SK-N-SH treated with all-trans-retinoic acid at 6 μM for 48 hours (cell line): Measurements from ENCODE around the gene TSSC4.

Experiments used
- ATAC-seq: fragments of 200-7000 bp; cut with Tn5 transposase; 3 replicates; pipeline ENCODE4 v1.9.1; 2020; ENCODE audit warnings: mild to moderate bottlenecking, moderate library complexity
- BACH2 ChIP-seq: fragments of 250-450 bp; sonication (Bioruptor Pico); IDR thresholded peaks from 2 replicates; pipeline ENCODE4 v1.9.0; 2021; ENCODE audit warnings: mild to moderate bottlenecking, borderline replicate concordance
- CSDC2 ChIP-seq: fragments of 250-450 bp; sonication (Bioruptor Pico); IDR thresholded peaks from 2 replicates; pipeline ENCODE4 v1.5.0; 2020; ENCODE audit warnings: mild to moderate bottlenecking, moderate library complexity
- ESRRG ChIP-seq: fragments of 250-450 bp; sonication (Bioruptor Pico); IDR thresholded peaks from 2 replicates; pipeline ENCODE4 v1.6.1; 2021; ENCODE audit warnings: mild to moderate bottlenecking
- GLIS3 ChIP-seq: fragments of 250-450 bp; sonication (Bioruptor Pico); IDR thresholded peaks from 2 replicates; pipeline ENCODE4 v1.5.0; 2020; ENCODE audit warnings: mild to moderate bottlenecking, moderate library complexity
- ISL1 ChIP-seq: fragments of 250-450 bp; sonication (Bioruptor Pico); IDR thresholded peaks from 2 replicates; pipeline ENCODE4 v2.1.2; 2022; ENCODE audit warnings: mild to moderate bottlenecking, moderate library complexity
- OSR1 ChIP-seq: fragments of 250-450 bp; sonication (Bioruptor Pico); IDR thresholded peaks from 2 replicates; pipeline ENCODE4 v1.8.0; 2022; ENCODE audit warnings: moderate library complexity, mild to moderate bottlenecking, inconsistent platforms
- PPARA ChIP-seq: fragments of 250-450 bp; sonication (Bioruptor Pico); IDR thresholded peaks from 2 replicates; pipeline ENCODE4 v1.5.0; 2020; ENCODE audit warnings: mild to moderate bottlenecking, borderline replicate concordance
- RARB ChIP-seq: fragments of 250-450 bp; sonication (Bioruptor Pico); IDR thresholded peaks from 2 replicates; pipeline ENCODE4 v1.8.0; 2021; ENCODE audit warnings: mild to moderate bottlenecking, moderate library complexity
- SNAI2 ChIP-seq: fragments of 250-450 bp; sonication (Bioruptor Pico); IDR thresholded peaks from 2 replicates; pipeline ENCODE4 v1.5.0; 2020; ENCODE audit warnings: mild to moderate bottlenecking, moderate library complexity
- TCF4 ChIP-seq: fragments of 250-450 bp; sonication (Bioruptor Pico); IDR thresholded peaks from 2 replicates; pipeline ENCODE4 v1.8.0; 2021; ENCODE audit warnings: mild to moderate bottlenecking, moderate library complexity, borderline replicate concordance
- TOX ChIP-seq: fragments of 250-450 bp; sonication (Bioruptor Pico); IDR thresholded peaks from 2 replicates; pipeline ENCODE4 v1.8.0; 2021; ENCODE audit warnings: mild to moderate bottlenecking, moderate library complexity, borderline replicate concordance
- ZC3H10 ChIP-seq: fragments of 250-450 bp; sonication (Bioruptor Pico); IDR thresholded peaks from 2 replicates; pipeline ENCODE4 v1.5.1; 2021; ENCODE audit warnings: mild to moderate bottlenecking, moderate library complexity
- ZFP3 ChIP-seq: fragments of 250-450 bp; sonication (Bioruptor Pico); IDR thresholded peaks from 2 replicates; pipeline ENCODE4 v1.5.0; 2020; ENCODE audit warnings: mild to moderate bottlenecking, moderate library complexity
- ZFP30 ChIP-seq: fragments of 450-650 bp; formaldehyde crosslinking; IDR thresholded peaks from 2 replicates; pipeline ENCODE4 v1.5.0; 2022; ENCODE audit warnings: mild to moderate bottlenecking, moderate library complexity
- ZNF565 ChIP-seq: fragments of 450-650 bp; formaldehyde crosslinking; conservative IDR thresholded peaks from 2 replicates; pipeline ENCODE4 v1.5.0; 2020; ENCODE audit warnings: low read depth, mild to moderate bottlenecking, moderate library complexity
- ZNF70 ChIP-seq: fragments of 450-650 bp; formaldehyde crosslinking; IDR thresholded peaks from 2 replicates; pipeline ENCODE4 v1.5.0; 2020; ENCODE audit warnings: mild to moderate bottlenecking, moderate library complexity
- TF ChIP-seq, protein P1 (sequence below): fragments of 250-450 bp; sonication (Bioruptor Pico); IDR thresholded peaks from 2 replicates; pipeline ENCODE4 v1.8.0; 2020; ENCODE audit warnings: mild to moderate bottlenecking, moderate library complexity, borderline replicate concordance
- TF ChIP-seq, protein P2 (sequence below): fragments of 250-450 bp; sonication (Bioruptor Pico); IDR thresholded peaks from 2 replicates; pipeline ENCODE4 v1.5.0; 2020; ENCODE audit warnings: mild to moderate bottlenecking, moderate library complexity
- TF ChIP-seq, protein P3 (sequence below): fragments of 250-450 bp; sonication (Bioruptor Pico); IDR thresholded peaks from 2 replicates; pipeline ENCODE4 v1.5.1; 2020; ENCODE audit warnings: low read depth, mild to moderate bottlenecking, moderate library complexity
- TF ChIP-seq, protein P4 (sequence below): fragments of 250-450 bp; sonication (Bioruptor Pico); IDR thresholded peaks from 2 replicates; pipeline ENCODE4 v1.5.1; 2021; ENCODE audit warnings: mild to moderate bottlenecking, moderate library complexity

TSSC4 gene

DNA sequence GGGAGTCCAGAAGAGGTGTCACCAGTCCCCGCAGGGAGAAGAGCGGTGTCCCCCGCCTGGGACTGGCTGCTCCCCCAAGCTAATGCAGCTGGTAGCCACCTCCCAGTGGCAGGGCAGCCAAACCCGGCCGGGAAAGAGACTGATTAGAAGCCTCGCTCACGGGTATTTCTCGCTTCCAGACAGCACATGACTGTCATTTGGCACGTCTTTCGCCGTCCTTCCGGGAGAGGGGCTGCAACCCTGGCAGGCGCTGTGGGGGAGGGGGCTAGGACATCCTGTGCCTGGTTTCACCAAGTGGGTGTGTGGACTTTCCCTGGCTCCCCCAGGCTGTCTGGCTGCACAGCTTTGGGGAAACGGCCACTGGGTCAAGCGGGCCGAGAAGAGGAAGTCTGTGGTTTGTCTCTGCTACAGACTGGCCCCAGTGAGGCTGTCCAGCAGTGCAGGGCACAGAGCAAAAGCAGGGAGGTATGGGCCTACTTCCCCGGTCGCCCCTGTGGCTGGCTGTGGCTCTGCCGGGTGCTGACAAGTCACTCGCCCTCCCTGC lies 19.7 kb upstream of the TSSC4 start:
- no peak for TF ChIP-seq TCF4 (CRISPR knock-in tag)
- no peak for TF ChIP-seq ZFP30 (CRISPR knock-in tag)
- no peak for TF ChIP-seq ZFP3 (CRISPR knock-in tag)
- no peak for TF ChIP-seq ZNF565
- TF ChIP-seq, protein P1, sequence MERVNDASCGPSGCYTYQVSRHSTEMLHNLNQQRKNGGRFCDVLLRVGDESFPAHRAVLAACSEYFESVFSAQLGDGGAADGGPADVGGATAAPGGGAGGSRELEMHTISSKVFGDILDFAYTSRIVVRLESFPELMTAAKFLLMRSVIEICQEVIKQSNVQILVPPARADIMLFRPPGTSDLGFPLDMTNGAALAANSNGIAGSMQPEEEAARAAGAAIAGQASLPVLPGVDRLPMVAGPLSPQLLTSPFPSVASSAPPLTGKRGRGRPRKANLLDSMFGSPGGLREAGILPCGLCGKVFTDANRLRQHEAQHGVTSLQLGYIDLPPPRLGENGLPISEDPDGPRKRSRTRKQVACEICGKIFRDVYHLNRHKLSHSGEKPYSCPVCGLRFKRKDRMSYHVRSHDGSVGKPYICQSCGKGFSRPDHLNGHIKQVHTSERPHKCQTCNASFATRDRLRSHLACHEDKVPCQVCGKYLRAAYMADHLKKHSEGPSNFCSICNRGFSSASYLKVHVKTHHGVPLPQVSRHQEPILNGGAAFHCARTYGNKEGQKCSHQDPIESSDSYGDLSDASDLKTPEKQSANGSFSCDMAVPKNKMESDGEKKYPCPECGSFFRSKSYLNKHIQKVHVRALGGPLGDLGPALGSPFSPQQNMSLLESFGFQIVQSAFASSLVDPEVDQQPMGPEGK (CRISPR knock-in tag): no peak
- no peak for TF ChIP-seq PPARA (CRISPR knock-in tag)
- ATAC-seq: no peak

DNA sequence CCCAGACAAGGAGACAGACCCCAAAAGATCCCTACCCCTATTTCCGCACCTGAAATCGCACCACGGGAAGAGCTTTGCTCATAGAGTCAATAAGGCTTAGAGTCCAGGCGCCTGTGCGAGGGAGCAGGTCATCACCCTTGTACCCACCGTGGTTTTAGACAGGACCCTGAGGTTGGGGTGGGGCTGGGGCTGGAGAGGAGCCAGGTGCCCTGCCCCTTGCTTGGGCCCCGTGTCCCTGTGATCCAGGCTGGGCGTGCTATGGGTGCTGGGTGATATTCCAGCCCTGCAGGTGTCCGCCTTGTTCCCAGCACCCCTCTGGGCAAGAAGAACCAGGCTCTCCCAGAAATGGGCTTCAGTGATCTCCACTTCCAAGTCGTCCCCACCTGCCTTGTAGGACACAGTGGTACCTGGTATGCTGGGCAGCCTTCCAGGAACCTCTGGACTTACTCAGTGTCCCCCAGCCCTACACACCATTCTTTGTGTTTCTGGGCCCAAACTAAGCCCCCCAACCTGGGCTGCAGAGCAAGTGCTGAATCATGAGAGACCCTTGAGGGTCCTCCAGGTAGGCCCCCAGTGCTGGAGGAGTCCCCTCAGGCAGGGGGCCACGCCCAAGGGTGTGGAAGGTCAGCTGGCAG lies 18.9 kb upstream of the TSSC4 start:
- no peak for TF ChIP-seq ZNF565
- no peak for TF ChIP-seq ISL1 (CRISPR knock-in tag)
- no peak for TF ChIP-seq BACH2 (CRISPR knock-in tag)
- TF ChIP-seq, protein P2, sequence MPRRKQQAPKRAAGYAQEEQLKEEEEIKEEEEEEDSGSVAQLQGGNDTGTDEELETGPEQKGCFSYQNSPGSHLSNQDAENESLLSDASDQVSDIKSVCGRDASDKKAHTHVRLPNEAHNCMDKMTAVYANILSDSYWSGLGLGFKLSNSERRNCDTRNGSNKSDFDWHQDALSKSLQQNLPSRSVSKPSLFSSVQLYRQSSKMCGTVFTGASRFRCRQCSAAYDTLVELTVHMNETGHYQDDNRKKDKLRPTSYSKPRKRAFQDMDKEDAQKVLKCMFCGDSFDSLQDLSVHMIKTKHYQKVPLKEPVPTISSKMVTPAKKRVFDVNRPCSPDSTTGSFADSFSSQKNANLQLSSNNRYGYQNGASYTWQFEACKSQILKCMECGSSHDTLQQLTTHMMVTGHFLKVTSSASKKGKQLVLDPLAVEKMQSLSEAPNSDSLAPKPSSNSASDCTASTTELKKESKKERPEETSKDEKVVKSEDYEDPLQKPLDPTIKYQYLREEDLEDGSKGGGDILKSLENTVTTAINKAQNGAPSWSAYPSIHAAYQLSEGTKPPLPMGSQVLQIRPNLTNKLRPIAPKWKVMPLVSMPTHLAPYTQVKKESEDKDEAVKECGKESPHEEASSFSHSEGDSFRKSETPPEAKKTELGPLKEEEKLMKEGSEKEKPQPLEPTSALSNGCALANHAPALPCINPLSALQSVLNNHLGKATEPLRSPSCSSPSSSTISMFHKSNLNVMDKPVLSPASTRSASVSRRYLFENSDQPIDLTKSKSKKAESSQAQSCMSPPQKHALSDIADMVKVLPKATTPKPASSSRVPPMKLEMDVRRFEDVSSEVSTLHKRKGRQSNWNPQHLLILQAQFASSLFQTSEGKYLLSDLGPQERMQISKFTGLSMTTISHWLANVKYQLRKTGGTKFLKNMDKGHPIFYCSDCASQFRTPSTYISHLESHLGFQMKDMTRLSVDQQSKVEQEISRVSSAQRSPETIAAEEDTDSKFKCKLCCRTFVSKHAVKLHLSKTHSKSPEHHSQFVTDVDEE: no peak
- ATAC-seq: no peak

DNA sequence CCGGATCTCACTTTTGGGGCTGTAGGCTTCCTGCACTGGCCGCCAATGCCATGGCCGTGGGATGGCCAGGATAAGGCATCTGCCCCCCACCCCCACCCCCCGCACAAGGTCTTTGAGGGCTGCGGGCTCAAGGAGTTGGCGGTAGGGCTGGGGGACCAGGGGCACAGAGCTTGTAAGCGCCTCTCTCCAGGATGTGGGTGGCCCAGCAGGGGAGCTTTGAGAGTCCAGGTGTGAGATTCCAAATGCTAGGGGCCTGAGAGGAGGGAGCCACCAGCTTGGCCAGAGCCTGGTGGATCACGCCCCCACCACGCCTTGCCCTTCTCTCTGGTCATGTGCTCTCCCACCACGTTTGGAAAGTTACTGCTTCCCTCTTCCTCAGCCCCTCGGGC lies 18.4 kb upstream of the TSSC4 start:
- ATAC-seq: no peak
- TF ChIP-seq ZC3H10 (CRISPR knock-in tag): no peak
- TF ChIP-seq ESRRG (CRISPR knock-in tag): no peak

DNA sequence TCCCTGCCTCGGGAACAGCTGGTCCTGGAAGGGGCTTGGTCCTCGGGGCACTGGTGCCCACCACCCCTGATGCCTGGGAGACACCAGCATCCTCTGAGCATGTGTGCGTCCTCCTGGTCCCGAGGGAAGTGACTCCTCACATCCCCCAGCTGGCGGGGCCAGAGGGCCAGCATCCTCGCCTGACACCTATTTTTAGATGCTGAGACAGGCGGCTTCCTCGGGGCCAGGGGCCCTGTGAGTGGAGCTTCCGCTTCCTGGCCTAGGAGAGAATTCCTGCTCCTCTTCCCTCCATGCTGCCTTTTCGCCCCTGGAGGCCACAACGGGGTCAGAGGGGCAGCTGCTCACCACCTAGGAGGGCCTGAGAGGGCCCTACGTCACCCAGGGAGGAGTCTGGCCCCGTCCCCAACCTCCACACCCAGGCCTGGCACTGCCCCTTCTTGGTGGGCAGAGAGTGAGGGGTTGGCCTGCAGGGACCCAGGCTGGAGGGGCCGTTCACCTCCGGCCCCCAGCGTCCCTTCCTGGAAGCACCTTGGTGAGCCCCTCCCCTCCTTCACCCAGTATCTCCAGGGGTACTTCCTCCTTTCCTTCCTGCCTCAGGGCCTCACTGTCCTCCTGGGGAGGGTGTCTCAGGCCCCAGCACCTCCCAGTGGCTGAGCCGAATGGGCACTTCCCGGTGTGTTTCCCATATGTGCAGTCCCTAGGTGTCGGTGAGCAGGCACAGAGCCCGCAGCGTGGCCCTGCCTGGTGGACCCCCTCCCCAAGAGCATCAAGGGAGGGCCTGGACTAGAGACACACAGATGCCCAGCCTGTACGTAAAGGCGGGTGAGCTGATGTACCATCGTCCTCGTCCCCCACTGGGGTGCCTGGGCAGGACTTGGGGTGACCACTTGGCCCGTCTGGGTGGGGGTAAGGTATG lies 17.4 kb upstream of the TSSC4 start:
- TF ChIP-seq CSDC2 (CRISPR knock-in tag) (no peak), ISL1 (CRISPR knock-in tag) (no peak), ZNF70 (CRISPR knock-in tag) (no peak), ZNF565 (no peak), SNAI2 (CRISPR knock-in tag) (no peak), ZC3H10 (CRISPR knock-in tag) (no peak), RARB (CRISPR knock-in tag) (no peak), OSR1 (no peak), TOX (CRISPR knock-in tag) (no peak), ZFP30 (CRISPR knock-in tag) (no peak), GLIS3 (CRISPR knock-in tag) (no peak), ESRRG (CRISPR knock-in tag) (no peak)
- TF ChIP-seq, protein P3, sequence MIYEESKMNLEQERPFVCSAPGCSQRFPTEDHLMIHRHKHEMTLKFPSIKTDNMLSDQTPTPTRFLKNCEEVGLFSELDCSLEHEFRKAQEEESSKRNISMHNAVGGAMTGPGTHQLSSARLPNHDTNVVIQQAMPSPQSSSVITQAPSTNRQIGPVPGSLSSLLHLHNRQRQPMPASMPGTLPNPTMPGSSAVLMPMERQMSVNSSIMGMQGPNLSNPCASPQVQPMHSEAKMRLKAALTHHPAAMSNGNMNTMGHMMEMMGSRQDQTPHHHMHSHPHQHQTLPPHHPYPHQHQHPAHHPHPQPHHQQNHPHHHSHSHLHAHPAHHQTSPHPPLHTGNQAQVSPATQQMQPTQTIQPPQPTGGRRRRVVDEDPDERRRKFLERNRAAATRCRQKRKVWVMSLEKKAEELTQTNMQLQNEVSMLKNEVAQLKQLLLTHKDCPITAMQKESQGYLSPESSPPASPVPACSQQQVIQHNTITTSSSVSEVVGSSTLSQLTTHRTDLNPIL (CRISPR knock-in tag): no peak
- TF ChIP-seq, protein P1 (CRISPR knock-in tag): no peak
- TF ChIP-seq, protein P2: no peak
- TF ChIP-seq, protein P4, sequence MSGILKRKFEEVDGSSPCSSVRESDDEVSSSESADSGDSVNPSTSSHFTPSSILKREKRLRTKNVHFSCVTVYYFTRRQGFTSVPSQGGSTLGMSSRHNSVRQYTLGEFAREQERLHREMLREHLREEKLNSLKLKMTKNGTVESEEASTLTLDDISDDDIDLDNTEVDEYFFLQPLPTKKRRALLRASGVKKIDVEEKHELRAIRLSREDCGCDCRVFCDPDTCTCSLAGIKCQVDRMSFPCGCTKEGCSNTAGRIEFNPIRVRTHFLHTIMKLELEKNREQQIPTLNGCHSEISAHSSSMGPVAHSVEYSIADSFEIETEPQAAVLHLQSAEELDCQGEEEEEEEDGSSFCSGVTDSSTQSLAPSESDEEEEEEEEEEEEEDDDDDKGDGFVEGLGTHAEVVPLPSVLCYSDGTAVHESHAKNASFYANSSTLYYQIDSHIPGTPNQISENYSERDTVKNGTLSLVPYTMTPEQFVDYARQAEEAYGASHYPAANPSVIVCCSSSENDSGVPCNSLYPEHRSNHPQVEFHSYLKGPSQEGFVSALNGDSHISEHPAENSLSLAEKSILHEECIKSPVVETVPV (CRISPR knock-in tag): no peak
- no peak for ATAC-seq
